Naive thymus-derived CD8-positive, alpha-beta T cell (primary cell): ENCODE results near the gene RELB. TPM values are rescaled to one million over a fixed set of nuclear protein-coding genes. Genes with fewer than 3 reads are reported as not detected.

Source experiments
- ATAC-seq, 2 donors: fragments of 150-1000 bp; cut with Tn5 transposase in 1 of 2; sonication (Bioruptor Pico), chemical (Tn5 transposase) in 1 of 2; 1 replicate in 1 of 2; 2 replicates in 1 of 2; pipeline ENCODE4 v1.10.0; 2021; ENCODE audit warnings: mild to moderate bottlenecking in 2 of 2, moderate library complexity in 2 of 2
- POLR2A ChIA-PET: fragments of 350-600 bp; sonication (Branson Sonifier 250); formaldehyde crosslinking; loops from one replicate; lab custom pipeline; 2021; ENCODE audit warnings: antibody characterized with exemption; lab: Charles Lee
- DNase-seq, 10 donors: peaks; one replicate each; pipeline versions ENCODE4 v3.0.0 to v3.0.0-alpha.2; 2020 to 2022
- H3K27ac Mint-ChIP-seq, 10 donors: one replicate each; pipeline ENCODE4 v1.8.0; 2020 to 2022; ENCODE audit warnings: mild to moderate bottlenecking in 10 of 10, mixed read lengths in 10 of 10, moderate library complexity in 4 of 10, inconsistent platforms in 1 of 10
- H3K27me3 Mint-ChIP-seq, 5 donors: one replicate each; pipeline ENCODE4 v1.8.0; 2021 to 2022; ENCODE audit warnings: mixed read lengths in 5 of 5
- H3K36me3 Mint-ChIP-seq, 3 donors: one replicate each; pipeline ENCODE4 v1.8.0; 2020 to 2022; ENCODE audit warnings: mixed read lengths in 3 of 3, mild to moderate bottlenecking in 2 of 3, inconsistent platforms in 1 of 3
- H3K4me1 Mint-ChIP-seq, 4 donors: one replicate each; pipeline ENCODE4 v1.8.0; 2021 to 2022; ENCODE audit warnings: mixed read lengths in 4 of 4
- H3K4me3 Mint-ChIP-seq, 10 donors: one replicate each; pipeline ENCODE4 v1.8.0; 2020 to 2022; ENCODE audit warnings: mild to moderate bottlenecking in 10 of 10, mixed read lengths in 10 of 10, moderate library complexity in 6 of 10, inconsistent platforms in 1 of 10
- H3K9me3 Mint-ChIP-seq, 9 donors: one replicate each; pipeline ENCODE4 v1.8.0; 2020 to 2022; ENCODE audit warnings: mixed read lengths in 9 of 9, mild to moderate bottlenecking in 3 of 9, inconsistent platforms in 1 of 9, moderate library complexity in 1 of 9
- polyA plus RNA-seq, 3 donors: library from polyadenylated mRNA; unstranded; fragments of 300-500 nt; fragmentation: Illumina TruSeq; gene quantifications; one replicate each; pipeline ENCODE4 v1.2.3, GENCODE V29; 2021
- total RNA-seq, 8 experiments: library from RNA in 2 of 8; stranded (reverse) in 2 of 8; gene quantifications; one replicate each; pipeline ENCODE4 v1.2.3 and lab custom pipeline; 2021 to 2026

Gene RELB, protein sequence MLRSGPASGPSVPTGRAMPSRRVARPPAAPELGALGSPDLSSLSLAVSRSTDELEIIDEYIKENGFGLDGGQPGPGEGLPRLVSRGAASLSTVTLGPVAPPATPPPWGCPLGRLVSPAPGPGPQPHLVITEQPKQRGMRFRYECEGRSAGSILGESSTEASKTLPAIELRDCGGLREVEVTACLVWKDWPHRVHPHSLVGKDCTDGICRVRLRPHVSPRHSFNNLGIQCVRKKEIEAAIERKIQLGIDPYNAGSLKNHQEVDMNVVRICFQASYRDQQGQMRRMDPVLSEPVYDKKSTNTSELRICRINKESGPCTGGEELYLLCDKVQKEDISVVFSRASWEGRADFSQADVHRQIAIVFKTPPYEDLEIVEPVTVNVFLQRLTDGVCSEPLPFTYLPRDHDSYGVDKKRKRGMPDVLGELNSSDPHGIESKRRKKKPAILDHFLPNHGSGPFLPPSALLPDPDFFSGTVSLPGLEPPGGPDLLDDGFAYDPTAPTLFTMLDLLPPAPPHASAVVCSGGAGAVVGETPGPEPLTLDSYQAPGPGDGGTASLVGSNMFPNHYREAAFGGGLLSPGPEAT
- 10 to 100 TPM; 30.2 to 41.6 TPM for total RNA-seq
- 10 to 100 TPM in 1 of 3 donors, 1 to 10 TPM in 2; 6.7 to 17.2 (median 8.3) TPM for polyA plus RNA-seq
- 36.3 to 161 (median 48.6) reads per million in 6 experiments for total RNA-seq (lab: John Stamatoyannopoulos, UW)

DNA sequence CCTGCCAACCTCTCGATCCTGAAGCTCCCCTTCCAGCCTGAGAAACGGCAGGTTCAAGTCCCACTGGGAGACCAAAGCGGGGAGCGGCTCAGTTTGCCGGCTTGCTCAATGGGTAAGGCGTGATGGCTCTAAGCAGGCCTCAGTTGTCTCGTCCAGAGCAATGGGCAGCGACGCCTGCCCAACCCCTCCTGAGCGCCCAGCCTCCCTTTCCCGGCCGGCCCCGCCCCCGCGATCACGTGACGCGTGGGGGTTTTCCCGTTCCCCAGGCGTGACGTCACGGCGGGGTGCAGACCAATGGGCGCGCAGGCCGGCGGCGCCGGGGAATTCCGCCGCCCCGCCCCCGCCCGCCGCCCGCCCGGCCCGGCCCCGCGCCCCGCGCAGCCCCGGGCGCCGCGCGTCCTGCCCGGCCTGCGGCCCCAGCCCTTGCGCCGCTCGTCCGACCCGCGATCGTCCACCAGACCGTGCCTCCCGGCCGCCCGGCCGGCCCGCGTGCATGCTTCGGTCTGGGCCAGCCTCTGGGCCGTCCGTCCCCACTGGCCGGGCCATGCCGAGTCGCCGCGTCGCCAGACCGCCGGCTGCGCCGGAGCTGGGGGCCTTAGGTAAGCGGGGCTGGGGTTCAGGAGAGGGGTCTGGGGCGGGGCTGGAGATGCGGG lies at the start of gene RELB:
Gene RELB (plus strand): TSS at position 378 of the 653 bp plus-strand sequence. CDS start 116 bp downstream, at position 494.
- POLR2A ChIA-PET, result interaction anchor here (0.8 to 2.9 kb wide), 11 partner anchors 13 to 177 kb away, joined by 3 to 17 read pairs (median 4); partner anchors contain the start of genes BLOC1S3, CLASRP, CLPTM1 and PPP1R37
- H3K27ac Mint-ChIP-seq, result peak within 1 kb of the TSS; percentile 95 to 100 (median 100)
- peaks cover 0 to 7% (median 0%) of the 10 kb centered on the region in 3 donors for H3K36me3 Mint-ChIP-seq
- peak; percentile 71 to 73 for ATAC-seq
- peaks cover 0 to 2% (median 0%) of the 10 kb centered on the region in 5 donors for H3K27me3 Mint-ChIP-seq
- peak within 1 kb of the TSS; percentile 89 to 100 (median 97) for H3K4me3 Mint-ChIP-seq
- peak; percentile 90 to 99 (median 96) for DNase-seq
- H3K9me3 Mint-ChIP-seq, result peaks cover 0 to 2% (median 0%) of the 10 kb centered on the region in 9 donors
- H3K4me1 Mint-ChIP-seq, result peaks cover 6 to 28% (median 12%) of the 10 kb centered on the region in 4 donors

GRCh38 chr19:44954278-44954648 lies 47.0 kb upstream of the RELB start:
- Mint-ChIP-seq H3K4me1 (peaks cover 22 to 55% (median 42%) of the 10 kb centered on the region in 4 donors), H3K36me3 (peaks cover 0 to 13% (median 0%) of the 10 kb centered on the region in 3 donors), H3K9me3 (no peaks in the 10 kb centered on the region), H3K27ac (peak overlapping the region; percentile 94 to 99 (median 98)), H3K4me3 (peak overlapping the region; percentile 94 to 100 (median 97)), H3K27me3 (no peaks in the 10 kb centered on the region)
- peak in 1 of 2 donors; percentile 7 for ATAC-seq
- no peak for DNase-seq
- POLR2A ChIA-PET, result interaction anchor here (0.8 to 2.4 kb wide), 10 partner anchors 11 to 452 kb away, joined by 3 to 16 read pairs (median 4); partner anchors contain the start of genes BLOC1S3, CLASRP, RELB and TOMM40

DNA sequence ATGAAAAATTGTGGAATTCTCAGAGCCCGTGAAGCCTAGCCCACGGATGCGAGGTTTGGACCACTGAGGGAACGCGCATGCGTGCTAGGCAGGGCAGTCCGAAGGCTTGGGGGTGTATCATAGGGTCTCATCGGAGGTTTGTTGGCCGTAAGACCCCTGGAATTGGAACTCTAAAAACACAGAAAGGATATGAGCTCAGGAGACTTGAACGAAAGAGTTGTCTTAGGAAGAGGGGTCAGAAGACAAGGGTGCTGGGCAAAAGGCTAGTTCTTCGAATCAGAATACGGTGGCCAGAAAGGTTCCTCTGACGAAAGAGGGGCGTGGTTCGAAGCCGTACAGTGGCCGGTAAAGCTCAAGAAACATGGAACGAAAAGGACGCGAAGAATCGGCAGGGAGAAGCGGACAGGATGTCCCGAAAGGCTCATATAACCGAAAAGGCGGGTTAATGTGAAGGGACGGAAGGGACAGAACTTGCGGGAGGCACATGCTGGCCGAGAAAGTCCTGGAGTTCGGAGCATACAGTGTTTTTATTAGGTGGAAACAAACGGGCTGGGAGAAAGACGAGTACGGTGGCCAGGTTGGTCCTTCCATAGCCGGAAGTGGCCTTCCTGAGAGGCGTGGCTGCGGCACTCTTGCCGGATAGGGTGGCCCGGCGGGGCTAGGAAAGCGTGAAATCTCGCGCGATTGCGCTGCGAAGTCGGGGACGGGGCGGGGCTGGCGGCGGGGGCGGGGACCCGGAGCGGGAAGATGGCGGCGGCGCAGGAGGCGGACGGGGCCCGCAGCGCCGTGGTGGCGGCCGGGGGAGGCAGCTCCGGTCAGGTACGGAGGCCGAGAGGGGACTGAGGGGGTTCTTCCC lies 46.4 kb upstream of the RELB start, which contains the start of gene CLPTM1:
Gene CLPTM1 (plus strand): TSS at position 732 of the 856 bp plus-strand sequence. CDS start 16 bp downstream, at position 748.
- ATAC-seq (peak; percentile 91 to 95), DNase-seq (peak; percentile 93 to 98 (median 96))
- no peaks in the 10 kb centered on the region for H3K27me3 Mint-ChIP-seq
- H3K9me3 Mint-ChIP-seq, result no peaks in the 10 kb centered on the region
- peaks cover 25 to 60% (median 47%) of the 10 kb centered on the region in 4 donors for H3K4me1 Mint-ChIP-seq
- H3K27ac Mint-ChIP-seq, result peak within 1 kb of the TSS; percentile 94 to 99 (median 98)
- H3K36me3 Mint-ChIP-seq, result peaks cover 0 to 15% (median 0%) of the 10 kb centered on the region in 3 donors
- H3K4me3 Mint-ChIP-seq, result peak within 1 kb of the TSS; percentile 94 to 100 (median 97)
- POLR2A ChIA-PET, result interaction anchor here (0.8 to 2.4 kb wide), 10 partner anchors 11 to 451 kb away, joined by 3 to 16 read pairs (median 4); partner anchors contain the start of genes BLOC1S3, CLASRP, RELB and TOMM40

GRCh38 chr19:44955505-44956439 lies 45.5 kb upstream of the RELB start:
- POLR2A ChIA-PET, result interaction anchor here (0.5 to 2.4 kb wide), 7 partner anchors 13 to 450 kb away, joined by 3 to 16 read pairs (median 4); partner anchors contain the start of genes BLOC1S3, GEMIN7, RELB and TOMM40
- peak; percentile 18 to 22 for ATAC-seq

GRCh38 chr19:44957526-44957925 lies 43.7 kb upstream of the RELB start:
- ATAC-seq (no peak), DNase-seq (no peak)
- Mint-ChIP-seq H3K27ac (peak overlapping the region in 8 of 10 donors; percentile 29 to 98 (median 68)), H3K4me1 (peaks cover 33 to 78% (median 56%) of the 10 kb centered on the region in 4 donors), H3K4me3 (peak overlapping the region in 7 of 10 donors; percentile 50 to 97 (median 95)), H3K36me3 (peaks cover 0 to 27% (median 0%) of the 10 kb centered on the region in 3 donors), H3K27me3 (no peaks in the 10 kb centered on the region), H3K9me3 (no peaks in the 10 kb centered on the region)
- POLR2A ChIA-PET, result interaction anchor here (0.5 to 1.2 kb wide), 2 partner anchors 19 to 43 kb away, joined by 4 read pairs; partner anchors contain the start of gene RELB

More at GRCh38 chr19:44955505-44956439, 45.5 kb upstream of the RELB start:
- Mint-ChIP-seq H3K27me3 (no peaks in the 10 kb centered on the region), H3K27ac (peak overlapping the region; percentile 88 to 99 (median 95)), H3K4me1 (peaks cover 33 to 68% (median 56%) of the 10 kb centered on the region in 4 donors), H3K4me3 (peak overlapping the region; percentile 89 to 99 (median 96)), H3K9me3 (no peaks in the 10 kb centered on the region), H3K36me3 (peaks cover 0 to 18% (median 0%) of the 10 kb centered on the region in 3 donors)
- DNase-seq, result no peak

- Mint-ChIP-seq H3K36me3 (peaks cover 0 to 31% (median 0%) of the 10 kb centered on the region in 3 donors), H3K4me3 (peak overlapping the region in 5 of 10 donors; percentile 0 to 97 (median 39))
Measured at GRCh38 chr19:44958090-44958489, 43.2 kb upstream of the RELB start.

DNA sequence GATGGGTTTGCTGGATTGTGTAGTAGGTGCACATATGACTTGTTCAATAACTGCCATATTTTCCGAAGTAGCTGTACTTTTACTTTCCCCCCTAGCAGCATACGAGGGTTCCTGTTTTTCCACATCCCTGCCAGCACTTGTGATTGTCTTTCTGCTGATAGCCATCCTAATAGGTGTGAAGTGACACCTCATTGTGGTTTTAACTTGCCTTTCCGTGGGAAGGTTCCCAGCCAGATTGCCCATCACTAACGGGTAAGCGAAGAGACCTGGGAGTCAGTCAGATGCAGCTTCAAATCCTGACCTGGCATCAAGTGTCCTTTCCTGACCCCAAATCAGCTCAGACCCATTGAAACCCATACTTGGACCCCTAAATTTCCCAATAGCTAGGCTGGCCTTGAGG lies 41.6 kb upstream of the RELB start:
- Mint-ChIP-seq H3K4me3 (peak overlapping the region in 2 of 10 donors; percentile 4 to 10), H3K36me3 (peaks cover 0 to 44% (median 0%) of the 10 kb centered on the region in 3 donors), H3K27me3 (no peaks in the 10 kb centered on the region), H3K9me3 (no peaks in the 10 kb centered on the region), H3K27ac (peak overlapping the region in 5 of 10 donors; percentile 15 to 65 (median 41)), H3K4me1 (peaks cover 33 to 65% (median 51%) of the 10 kb centered on the region in 4 donors)
- POLR2A ChIA-PET, result no interaction called here
- no peak for ATAC-seq
- DNase-seq, result no peak

More at GRCh38 chr19:44958090-44958489, 43.2 kb upstream of the RELB start:
- Mint-ChIP-seq H3K27me3 (no peaks in the 10 kb centered on the region), H3K9me3 (no peaks in the 10 kb centered on the region), H3K27ac (peak overlapping the region in 7 of 10 donors; percentile 29 to 60 (median 49)), H3K4me1 (peaks cover 33 to 78% (median 56%) of the 10 kb centered on the region in 4 donors)
- POLR2A ChIA-PET, result interaction anchor here (0.5 to 1.2 kb wide), 2 partner anchors 19 to 43 kb away, joined by 4 read pairs; partner anchors contain the start of gene RELB
- DNase-seq (no peak), ATAC-seq (no peak)

DNA sequence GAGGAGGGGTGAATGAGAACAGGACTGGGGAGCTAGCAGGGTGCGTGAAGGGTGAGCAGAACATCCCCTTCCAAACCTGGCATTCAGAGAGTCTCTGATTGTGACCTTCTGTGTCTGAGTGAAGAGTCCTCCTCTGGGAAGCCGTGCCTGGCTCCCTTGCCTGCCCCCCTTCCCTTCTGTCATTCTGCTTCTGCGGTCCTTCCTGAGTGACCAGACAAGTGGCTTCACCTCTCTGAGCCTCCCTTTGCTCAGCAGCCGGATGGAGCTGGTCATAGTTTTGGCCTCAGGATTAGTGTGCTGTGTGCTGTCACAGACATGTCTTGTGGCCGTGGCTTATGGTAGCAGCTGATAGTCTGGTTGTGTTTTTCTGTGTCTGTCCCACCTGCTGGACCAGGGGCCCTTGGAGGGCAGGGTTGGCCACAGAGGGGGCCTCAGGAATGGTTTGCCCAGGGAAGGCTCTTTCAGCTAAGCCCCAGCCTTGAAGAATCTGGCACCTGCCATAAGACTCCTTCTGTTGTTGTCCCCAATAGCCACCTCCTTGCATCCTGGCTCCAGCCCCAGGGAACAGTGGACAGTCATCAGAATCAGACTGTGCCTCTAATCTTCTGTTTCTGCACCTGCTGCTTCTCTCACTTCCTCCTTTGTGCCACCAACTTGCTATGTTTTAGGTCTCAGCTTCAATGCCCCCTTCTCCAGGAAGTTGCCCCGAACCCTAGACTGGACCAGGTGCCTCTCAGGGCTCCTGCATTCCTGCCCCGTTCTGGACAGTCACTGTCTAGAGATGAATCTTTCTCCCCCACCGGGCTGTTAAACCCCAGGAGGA lies 40.1 kb upstream of the RELB start:
- peaks cover 26 to 54% (median 44%) of the 10 kb centered on the region in 4 donors for H3K4me1 Mint-ChIP-seq
- peak in 1 of 2 donors; percentile 30 for ATAC-seq
- POLR2A ChIA-PET, result no interaction called here
- DNase-seq, result no peak
- H3K27me3 Mint-ChIP-seq, result no peaks in the 10 kb centered on the region
- no peak overlapping the region for H3K4me3 Mint-ChIP-seq
- peak overlapping the region in 5 of 10 donors; percentile 20 to 51 (median 46) for H3K27ac Mint-ChIP-seq
- peaks cover 0 to 56% (median 0%) of the 10 kb centered on the region in 3 donors for H3K36me3 Mint-ChIP-seq
- H3K9me3 Mint-ChIP-seq, result no peaks in the 10 kb centered on the region

DNA sequence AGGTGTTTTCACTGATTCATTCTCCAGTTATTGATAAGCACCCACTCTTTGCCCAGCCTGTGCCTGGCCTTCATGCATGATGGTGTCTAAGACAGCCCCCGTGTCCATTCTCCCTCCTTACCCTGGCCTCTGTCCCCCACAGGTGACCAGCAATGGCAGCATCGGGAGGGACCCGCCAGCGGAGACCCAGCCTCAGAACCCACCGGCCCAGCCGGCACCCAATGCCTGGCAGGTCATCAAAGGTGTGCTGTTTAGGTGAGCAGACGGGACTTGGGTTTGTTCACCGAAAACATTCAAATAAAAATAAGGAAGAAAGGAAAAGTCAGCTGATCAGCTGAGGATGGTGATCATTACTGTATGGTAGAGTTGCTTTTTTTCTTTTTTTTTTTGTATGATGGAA lies 39.4 kb upstream of the RELB start:
- H3K4me1 Mint-ChIP-seq, result peaks cover 23 to 47% (median 37%) of the 10 kb centered on the region in 4 donors
- no peaks in the 10 kb centered on the region for H3K27me3 Mint-ChIP-seq
- H3K4me3 Mint-ChIP-seq, result no peak overlapping the region
- POLR2A ChIA-PET, result no interaction called here
- peaks cover 0 to 61% (median 2%) of the 10 kb centered on the region in 3 donors for H3K36me3 Mint-ChIP-seq
- peak overlapping the region in 2 of 10 donors; percentile 37 to 41 for H3K27ac Mint-ChIP-seq
- H3K9me3 Mint-ChIP-seq, result no peaks in the 10 kb centered on the region
- DNase-seq (no peak), ATAC-seq (no peak)
